GM23338 (cell line): ENCODE data around the gene NPFF.

Experiments used
- CREB1 ChIP-seq: fragments of 250-450 bp; sonication (Bioruptor Pico); IDR thresholded peaks from 2 replicates; pipeline ENCODE4 v1.5.0; 2020; ENCODE audit warnings: low read depth, mild to moderate bottlenecking, moderate library complexity
- EZH2 ChIP-seq: fragments of 200-600 bp; sonication (generic); IDR thresholded peaks from one replicate; pipeline ENCODE4 v1.8.0; 2017; ENCODE audit warnings: antibody characterized with exemption, mild to moderate bottlenecking, low read depth; ENCODE audit not compliant: unreplicated experiment
- EZH2phosphoT487 ChIP-seq: fragments of 200-600 bp; sonication (generic); IDR thresholded peaks from one replicate; pipeline ENCODE4 v1.8.1; 2018; ENCODE audit warnings: antibody characterized with exemption; ENCODE audit not compliant: unreplicated experiment
- JUNB ChIP-seq: IDR thresholded peaks from one replicate; pipeline ENCODE4 v1.6.1; 2016; ENCODE audit warnings: antibody characterized with exemption; ENCODE audit not compliant: unreplicated experiment
- NANOG ChIP-seq: IDR thresholded peaks from 2 replicates; pipeline ENCODE4 v1.6.1; 2016; ENCODE audit warnings: antibody characterized with exemption, borderline replicate concordance
- POLR2AphosphoS5 ChIP-seq: IDR thresholded peaks from 2 replicates; pipeline ENCODE4 v1.6.1; 2016; ENCODE audit warnings: antibody characterized with exemption, low read depth
- STAT1 ChIP-seq: IDR thresholded peaks from one replicate; pipeline ENCODE4 v1.6.1; 2016; ENCODE audit warnings: antibody characterized with exemption; ENCODE audit not compliant: unreplicated experiment
- ZNF114 ChIP-seq: fragments of 250-450 bp; sonication (Bioruptor Pico); IDR thresholded peaks from 2 replicates; pipeline ENCODE4 v1.5.0; 2020; ENCODE audit warnings: mild to moderate bottlenecking, moderate library complexity
- ZNF462 ChIP-seq: fragments of 250-450 bp; sonication (Bioruptor Pico); IDR thresholded peaks from 2 replicates; pipeline ENCODE4 v1.5.0; 2020; ENCODE audit warnings: mild to moderate bottlenecking, moderate library complexity
- TF ChIP-seq, protein P1 (sequence below), 2 experiments: fragments of 200-600 bp in 1 of 2; sonication (generic) in 1 of 2; conservative IDR thresholded peaks; 2 replicates each; pipeline versions ENCODE4 v1.5.1 to v1.6.1; 2016 to 2017; ENCODE audit warnings: antibody characterized with exemption in 2 of 2, low read depth in 2 of 2, mild to moderate bottlenecking in 2 of 2, moderate library complexity in 1 of 2
- TF ChIP-seq, protein P2 (sequence below): IDR thresholded peaks from one replicate; pipeline ENCODE4 v1.6.1; 2018; ENCODE audit warnings: antibody characterized with exemption; ENCODE audit not compliant: unreplicated experiment

GRCh38 chr12:53516758-53517455 is 9.6 kb upstream of the NPFF start:
- TF ChIP-seq, protein P1, sequence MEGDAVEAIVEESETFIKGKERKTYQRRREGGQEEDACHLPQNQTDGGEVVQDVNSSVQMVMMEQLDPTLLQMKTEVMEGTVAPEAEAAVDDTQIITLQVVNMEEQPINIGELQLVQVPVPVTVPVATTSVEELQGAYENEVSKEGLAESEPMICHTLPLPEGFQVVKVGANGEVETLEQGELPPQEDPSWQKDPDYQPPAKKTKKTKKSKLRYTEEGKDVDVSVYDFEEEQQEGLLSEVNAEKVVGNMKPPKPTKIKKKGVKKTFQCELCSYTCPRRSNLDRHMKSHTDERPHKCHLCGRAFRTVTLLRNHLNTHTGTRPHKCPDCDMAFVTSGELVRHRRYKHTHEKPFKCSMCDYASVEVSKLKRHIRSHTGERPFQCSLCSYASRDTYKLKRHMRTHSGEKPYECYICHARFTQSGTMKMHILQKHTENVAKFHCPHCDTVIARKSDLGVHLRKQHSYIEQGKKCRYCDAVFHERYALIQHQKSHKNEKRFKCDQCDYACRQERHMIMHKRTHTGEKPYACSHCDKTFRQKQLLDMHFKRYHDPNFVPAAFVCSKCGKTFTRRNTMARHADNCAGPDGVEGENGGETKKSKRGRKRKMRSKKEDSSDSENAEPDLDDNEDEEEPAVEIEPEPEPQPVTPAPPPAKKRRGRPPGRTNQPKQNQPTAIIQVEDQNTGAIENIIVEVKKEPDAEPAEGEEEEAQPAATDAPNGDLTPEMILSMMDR (conservative IDR thresholded peaks at IDR 0.05; ENCODE audit: low read depth in 2 of 2): no peak
- TF ChIP-seq CREB1 (CRISPR knock-in tag) (no peak), POLR2AphosphoS5 (no peak), EZH2 (no peak), EZH2phosphoT487 (no peak), NANOG (no peak), JUNB (no peak), STAT1 (no peak), ZNF114 (CRISPR knock-in tag) (no peak), ZNF462 (CRISPR knock-in tag) (no peak)
- TF ChIP-seq, protein P2, sequence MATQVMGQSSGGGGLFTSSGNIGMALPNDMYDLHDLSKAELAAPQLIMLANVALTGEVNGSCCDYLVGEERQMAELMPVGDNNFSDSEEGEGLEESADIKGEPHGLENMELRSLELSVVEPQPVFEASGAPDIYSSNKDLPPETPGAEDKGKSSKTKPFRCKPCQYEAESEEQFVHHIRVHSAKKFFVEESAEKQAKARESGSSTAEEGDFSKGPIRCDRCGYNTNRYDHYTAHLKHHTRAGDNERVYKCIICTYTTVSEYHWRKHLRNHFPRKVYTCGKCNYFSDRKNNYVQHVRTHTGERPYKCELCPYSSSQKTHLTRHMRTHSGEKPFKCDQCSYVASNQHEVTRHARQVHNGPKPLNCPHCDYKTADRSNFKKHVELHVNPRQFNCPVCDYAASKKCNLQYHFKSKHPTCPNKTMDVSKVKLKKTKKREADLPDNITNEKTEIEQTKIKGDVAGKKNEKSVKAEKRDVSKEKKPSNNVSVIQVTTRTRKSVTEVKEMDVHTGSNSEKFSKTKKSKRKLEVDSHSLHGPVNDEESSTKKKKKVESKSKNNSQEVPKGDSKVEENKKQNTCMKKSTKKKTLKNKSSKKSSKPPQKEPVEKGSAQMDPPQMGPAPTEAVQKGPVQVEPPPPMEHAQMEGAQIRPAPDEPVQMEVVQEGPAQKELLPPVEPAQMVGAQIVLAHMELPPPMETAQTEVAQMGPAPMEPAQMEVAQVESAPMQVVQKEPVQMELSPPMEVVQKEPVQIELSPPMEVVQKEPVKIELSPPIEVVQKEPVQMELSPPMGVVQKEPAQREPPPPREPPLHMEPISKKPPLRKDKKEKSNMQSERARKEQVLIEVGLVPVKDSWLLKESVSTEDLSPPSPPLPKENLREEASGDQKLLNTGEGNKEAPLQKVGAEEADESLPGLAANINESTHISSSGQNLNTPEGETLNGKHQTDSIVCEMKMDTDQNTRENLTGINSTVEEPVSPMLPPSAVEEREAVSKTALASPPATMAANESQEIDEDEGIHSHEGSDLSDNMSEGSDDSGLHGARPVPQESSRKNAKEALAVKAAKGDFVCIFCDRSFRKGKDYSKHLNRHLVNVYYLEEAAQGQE: no peak
